Erythroblast (primary cell): ENCODE measurements around the gene SNX25.

Source experiments
- GATA1 ChIP-seq: IDR thresholded peaks from 2 replicates; pipeline ENCODE4 v1.6.1; 2011; ENCODE audit warnings: low read depth, mild to moderate bottlenecking, control low read depth, low read length, moderate library complexity
- POLR2A ChIP-seq: IDR thresholded peaks from 2 replicates; pipeline ENCODE4 v1.6.1; 2011; ENCODE audit warnings: mild to moderate bottlenecking, low read length

DNA sequence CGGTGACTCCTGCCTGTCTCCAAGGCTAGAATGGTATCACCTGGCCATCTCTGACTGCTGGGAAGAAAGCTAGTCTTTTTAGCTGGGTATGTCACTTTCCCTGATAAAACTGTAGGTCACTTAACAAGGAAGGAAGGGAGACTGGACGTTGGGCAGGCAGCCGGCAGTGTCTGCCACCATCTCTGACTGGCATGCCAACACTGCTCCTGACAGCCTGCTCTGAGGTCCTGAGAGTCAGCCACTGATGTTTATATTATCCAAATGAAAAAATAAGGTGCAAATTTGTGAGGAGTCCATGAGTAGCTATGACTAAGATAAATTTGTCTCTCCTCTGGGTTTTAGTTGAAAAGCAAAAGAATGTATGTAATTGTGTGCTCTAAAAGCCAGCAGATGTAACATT is 77.2 kb downstream of the SNX25 start:
- TF ChIP-seq POLR2A (no peak), GATA1 (no peak)
